Uterus (tissue), 2 donors: Measurements from ENCODE around the gene ARMC2.

ENCODE experiments used
- CTCF ChIP-seq, 4 experiments: fragments of 200-600 bp in 2 of 4; fragments of 450-650 bp in 2 of 4; sonication (generic) in 2 of 4; IDR thresholded peaks; one replicate each; pipeline ENCODE4 v1.5.1; 2016 to 2019; ENCODE audit warnings: antibody characterized with exemption in 4 of 4, mild to moderate bottlenecking in 2 of 4, moderate library complexity in 1 of 4
- POLR2A ChIP-seq, 2 donors: fragments of 450-650 bp; IDR thresholded peaks; one replicate each; pipeline ENCODE4 v1.6.1; 2016; ENCODE audit warnings: antibody characterized with exemption in 2 of 2, mild to moderate bottlenecking in 1 of 2, moderate library complexity in 1 of 2

DNA sequence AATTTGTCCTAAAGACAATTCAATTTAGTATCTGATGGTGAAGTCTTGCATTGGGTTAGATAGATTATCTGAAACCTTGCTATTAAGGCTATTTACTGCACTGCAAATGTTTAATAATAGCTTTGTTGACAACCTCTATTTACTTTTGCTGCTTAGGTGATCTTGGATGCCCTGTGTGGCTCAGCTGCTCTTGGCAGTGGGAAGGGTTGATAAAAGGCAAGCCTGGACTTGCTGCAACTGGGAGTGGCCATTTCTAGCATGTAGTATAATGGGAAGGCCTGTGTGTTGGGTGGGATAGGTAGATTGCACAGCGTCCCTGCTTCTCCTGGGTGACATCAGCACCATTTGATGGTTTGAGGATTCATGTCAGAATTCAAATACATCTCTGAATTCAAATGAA, 49.1 kb downstream of the ARMC2 start:
- TF ChIP-seq CTCF (IDR thresholded peaks at IDR 0.05): no peak
- TF ChIP-seq POLR2A (IDR thresholded peaks at IDR 0.05): no peak
